ENCODE results near the gene ORC1.
"Not testable (repeated sequence)": the region's sequence is repeated elsewhere in the genome, so short reads cannot be mapped to it uniquely, and the experiment has no call there.

ORC1 gene

GRCh38 chr1:52385376-52385775, 18.8 kb downstream of the ORC1 start:
- no peak for DNase-seq (ENCODE audit: low read depth)

DNA sequence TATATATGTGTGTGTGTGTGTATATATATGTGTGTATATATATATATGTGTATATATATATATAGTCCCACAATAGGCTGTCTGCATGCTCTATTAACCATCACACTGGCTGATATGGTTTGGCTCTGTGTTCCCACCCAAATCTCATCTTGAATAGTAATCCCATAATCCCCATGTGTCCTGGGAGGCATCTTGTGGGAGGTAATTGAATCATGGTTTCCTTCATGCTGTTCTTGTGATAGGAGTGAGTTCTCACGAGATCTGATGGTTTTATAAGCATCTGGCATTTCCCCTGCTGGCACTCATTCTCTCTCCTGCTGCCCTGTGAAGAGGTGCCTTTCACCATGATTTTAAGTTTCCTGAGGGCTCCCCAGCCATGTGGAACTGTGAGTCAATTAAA, 34.4 kb downstream of the ORC1 start:
- DNase-seq (ENCODE audit: low read depth) = not testable (repeated sequence)

GRCh38 chr1:52368383-52369172, 35.6 kb downstream of the ORC1 start:
- DNase-seq (ENCODE audit: low read depth) = peak; percentile 24

- DNase-seq (ENCODE audit: low read depth) = no peak
Observed at GRCh38 chr1:52367272-52367671, 37.0 kb downstream of the ORC1 start.

DNA sequence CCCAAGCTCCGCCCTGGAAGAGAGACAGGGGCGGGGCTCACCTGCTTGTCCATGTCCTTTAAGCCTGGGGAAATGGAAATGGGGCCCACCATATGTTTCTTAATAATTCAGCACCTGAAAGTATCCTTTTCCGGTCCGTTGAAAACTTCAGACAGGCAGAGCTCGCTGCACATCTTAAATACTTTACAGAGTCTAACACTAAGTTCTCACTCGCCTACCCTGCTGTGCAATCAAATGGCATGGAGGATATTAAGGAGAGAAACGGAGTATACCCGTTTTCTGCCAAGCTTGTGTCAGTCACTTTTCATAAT, 37.8 kb downstream of the ORC1 start:
- DNase-seq (ENCODE audit: low read depth) = no peak

GRCh38 chr1:52365746-52366516, 38.3 kb downstream of the ORC1 start, which contains the start of gene CC2D1B:
CC2D1B (minus strand) TSS chr1:52366205; CDS start chr1:52364620, 1,585 bp downstream.
- DNase-seq (ENCODE audit: low read depth) = peak; percentile 99

- DNase-seq (ENCODE audit: low read depth) = no peak
Observed at GRCh38 chr1:52365071-52365745, 39.0 kb downstream of the ORC1 start.

DNA sequence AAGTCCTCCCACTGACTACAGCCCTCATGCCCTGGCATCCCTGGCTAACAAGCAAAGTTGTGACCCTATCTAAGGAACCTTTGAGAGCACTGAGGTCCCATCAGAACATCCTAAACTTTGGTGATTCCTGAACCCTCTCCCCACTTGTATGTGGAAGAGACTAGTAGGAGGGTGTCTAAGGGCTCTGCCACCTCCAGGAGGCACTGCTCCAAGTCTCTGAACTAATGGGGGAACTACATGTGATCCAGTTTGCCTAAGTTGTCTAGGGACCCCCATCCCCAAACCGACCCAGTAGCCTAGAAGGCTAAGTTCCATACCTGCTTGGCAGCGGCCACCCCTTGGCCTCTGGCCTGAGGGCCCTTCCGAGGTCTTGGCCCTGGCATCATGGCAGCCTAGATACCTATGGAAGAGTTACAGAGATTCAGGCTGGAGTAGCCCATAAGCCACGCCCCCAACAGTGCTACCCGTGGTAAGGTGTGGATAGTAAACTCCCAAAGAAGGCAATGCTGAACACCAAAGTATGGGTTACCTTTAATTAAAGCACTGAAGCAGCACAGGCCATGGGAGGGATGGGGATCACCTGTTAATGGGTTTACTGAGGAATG, 39.9 kb downstream of the ORC1 start:
- no peak for DNase-seq (ENCODE audit: low read depth)

- DNase-seq (ENCODE audit: low read depth) = no peak
Observed at GRCh38 chr1:52360595-52360968, 43.6 kb downstream of the ORC1 start.

GRCh38 chr1:52359676-52360594, 44.3 kb downstream of the ORC1 start:
- no peak for DNase-seq (ENCODE audit: low read depth)

GRCh38 chr1:52358851-52359497, 45.2 kb downstream of the ORC1 start:
- DNase-seq (ENCODE audit: low read depth) = no peak

GRCh38 chr1:52357397-52357796, 46.8 kb downstream of the ORC1 start:
- no peak for DNase-seq (ENCODE audit: low read depth)

- DNase-seq (ENCODE audit: low read depth) = no peak
Observed at GRCh38 chr1:52356818-52357355, 47.3 kb downstream of the ORC1 start.

DNA sequence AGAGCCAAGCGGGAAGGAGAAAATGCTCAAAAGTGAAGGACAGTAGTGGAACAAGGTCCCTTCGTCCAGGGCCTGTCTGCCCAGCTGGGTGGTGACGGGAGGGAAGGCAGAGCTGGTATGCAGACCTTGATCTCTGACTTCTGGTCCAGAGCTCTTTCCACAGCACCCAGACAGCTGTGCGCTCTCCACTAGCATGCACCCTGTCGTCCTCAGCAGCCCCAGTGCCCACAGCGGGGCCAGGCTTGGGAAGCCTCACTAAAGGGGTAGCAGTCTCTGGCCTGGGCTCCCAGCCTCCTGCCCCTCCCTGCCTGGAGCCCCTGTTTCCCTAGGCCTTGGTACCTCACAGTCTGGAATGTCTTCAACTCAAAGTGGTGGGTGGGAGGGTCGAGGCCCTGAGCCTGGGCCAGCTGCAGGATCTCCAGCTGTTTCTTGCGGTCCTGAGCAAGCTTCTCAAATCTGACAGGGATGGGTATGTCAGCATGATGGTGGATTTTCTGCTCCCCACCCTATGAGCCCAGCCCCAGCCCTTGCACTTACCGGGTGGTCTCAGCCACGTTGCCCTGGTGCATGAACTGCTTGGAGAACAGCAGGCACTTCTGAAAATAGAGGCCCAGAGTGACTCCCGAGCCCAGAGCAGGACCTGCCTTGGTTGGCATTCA, 48.2 kb downstream of the ORC1 start:
- DNase-seq (ENCODE audit: low read depth) = no peak

DNA sequence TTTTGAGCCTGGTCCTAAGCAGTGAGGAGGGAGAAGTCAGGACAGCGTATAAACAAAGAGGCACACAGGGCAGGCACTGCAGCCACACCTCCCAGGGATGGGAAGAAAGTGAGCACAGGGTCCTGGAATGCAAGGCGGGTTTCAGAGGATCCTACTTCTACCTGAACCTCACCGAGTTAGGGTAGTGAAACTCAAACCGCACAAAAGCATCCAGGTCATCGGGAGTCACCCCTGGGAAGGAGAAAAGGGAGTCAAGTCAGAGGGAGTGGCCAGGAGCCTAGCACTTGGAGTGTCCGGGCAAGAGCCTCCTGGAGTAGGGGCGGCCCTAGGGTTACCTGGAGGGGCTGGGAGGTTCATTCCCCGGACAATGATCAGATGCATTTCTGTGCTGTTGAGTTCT, 48.8 kb downstream of the ORC1 start:
- no peak for DNase-seq (ENCODE audit: low read depth)

DNA sequence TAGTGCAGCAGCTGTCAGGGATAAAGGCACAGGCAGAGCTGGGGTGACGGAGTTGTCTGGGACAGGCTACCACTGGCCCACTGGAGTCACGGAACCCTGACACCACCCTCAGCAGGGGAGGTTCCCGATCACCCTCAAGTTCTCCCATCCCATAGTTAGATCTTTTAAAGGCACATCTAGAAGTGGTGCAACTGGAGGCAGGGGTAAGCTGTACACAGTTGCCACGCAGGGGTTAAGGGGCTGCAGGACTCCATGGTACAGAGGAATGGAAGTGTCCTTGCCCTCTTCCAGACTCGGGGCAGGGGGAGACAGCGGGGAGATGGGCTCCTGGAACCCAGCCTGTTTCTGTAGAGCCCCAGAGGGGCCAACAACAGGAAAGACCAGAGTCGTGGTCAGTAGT, 51.5 kb downstream of the ORC1 start:
- DNase-seq (ENCODE audit: low read depth) = no peak

- DNase-seq (ENCODE audit: low read depth) = no peak
Observed at GRCh38 chr1:52348704-52349300, 55.4 kb downstream of the ORC1 start.

GRCh38 chr1:52346653-52347052, 57.6 kb downstream of the ORC1 start:
- DNase-seq (ENCODE audit: low read depth) = no peak

DNA sequence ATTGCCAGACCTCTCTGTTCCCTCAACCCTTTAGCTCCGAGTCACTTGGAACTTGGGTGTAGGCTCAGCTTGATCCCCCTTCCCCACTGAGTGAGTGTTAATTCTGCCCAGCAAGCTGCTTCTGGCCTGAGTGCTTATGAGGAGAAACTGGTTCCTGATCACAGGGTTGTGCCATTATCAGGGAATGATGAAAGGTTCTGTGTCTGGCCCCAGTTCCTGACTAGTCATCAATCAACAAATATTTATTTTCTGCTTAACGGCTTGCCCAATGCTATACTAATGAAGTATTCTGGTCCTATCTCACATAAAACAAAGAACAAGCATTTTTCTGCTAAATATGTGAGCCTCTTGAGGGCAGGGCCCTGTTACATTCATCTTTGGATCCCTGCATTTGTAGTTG, 59.0 kb downstream of the ORC1 start:
- DNase-seq (ENCODE audit: low read depth) = no peak

DNA sequence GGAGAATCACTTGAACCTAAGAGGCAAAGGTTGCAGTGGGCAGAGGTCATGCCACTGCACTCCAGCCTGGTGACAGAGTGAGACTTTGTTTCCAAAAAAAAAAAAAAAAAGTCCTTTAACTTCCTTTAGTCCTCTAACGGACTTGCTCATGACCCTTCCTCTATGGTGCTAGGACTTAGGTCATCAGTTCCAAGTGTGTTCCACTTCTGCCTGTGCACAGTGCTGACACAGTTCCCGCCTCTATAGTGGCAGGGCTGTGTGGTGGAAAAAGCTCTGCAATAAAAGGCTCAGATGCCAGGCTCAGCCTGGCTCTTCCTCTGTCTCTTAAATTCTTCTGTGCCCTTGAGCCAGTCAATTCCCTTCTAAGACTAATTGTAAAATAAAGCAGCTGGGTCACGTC, 60.2 kb downstream of the ORC1 start:
- DNase-seq (ENCODE audit: low read depth) = no peak
